Vagina (tissue), 2 donors: ENCODE measurements around the gene FARP2. TPM values are rescaled to one million over a fixed set of nuclear protein-coding genes. Genes with fewer than 3 reads are reported as not detected.
A peak's percentile ranks its signal among the peaks of the same experiment; 100 is the strongest.

Experiments
- DNase-seq, 2 donors: peaks; one replicate each; pipeline ENCODE4 v3.0.0-alpha.2; 2017; ENCODE audit errors: extremely low spot score in 2 of 2
- H3K27ac ChIP-seq: fragments of 200-600 bp; sonication (generic); one replicate; pipeline ENCODE4 v1.5.1; 2019
- H3K27me3 ChIP-seq: fragments of 200-600 bp; sonication (generic); one replicate; pipeline ENCODE4 v1.5.1; 2019
- H3K36me3 ChIP-seq, 2 donors: fragments of 200-600 bp; sonication (generic); one replicate each; pipeline ENCODE4 v1.5.1; 2017 to 2019
- H3K4me1 ChIP-seq: fragments of 200-600 bp; sonication (generic); one replicate; pipeline ENCODE4 v1.5.1; 2019
- H3K4me3 ChIP-seq, 2 donors: fragments of 200-600 bp; sonication (generic); 1 replicate in 1 of 2; 2 replicates in 1 of 2; pipeline ENCODE4 v1.5.1; 2016 to 2019
- H3K9me3 ChIP-seq: fragments of 200-600 bp; sonication (generic); one replicate; pipeline ENCODE4 v1.5.1; 2019
- CTCF ChIP-seq, 3 experiments: fragments of 450-650 bp in 2 of 3; fragments of 200-600 bp in 1 of 3; sonication (generic) in 1 of 3; IDR thresholded peaks; one replicate each; pipeline ENCODE4 v1.5.1; 2017 to 2019; ENCODE audit warnings: antibody characterized with exemption in 3 of 3, mild to moderate bottlenecking in 2 of 3, moderate library complexity in 2 of 3
- POLR2A ChIP-seq, 2 donors: fragments of 450-650 bp; IDR thresholded peaks; one replicate each; pipeline ENCODE4 v1.6.1; 2017; ENCODE audit warnings: antibody characterized with exemption in 2 of 2, mild to moderate bottlenecking in 2 of 2, moderate library complexity in 2 of 2
- POLR2AphosphoS5 ChIP-seq, 2 donors: sonication (generic); formaldehyde crosslinking; IDR thresholded peaks; one replicate each; pipeline ENCODE4 v1.9.0; 2017; ENCODE audit warnings: antibody characterized with exemption in 2 of 2, mild to moderate bottlenecking in 2 of 2, low read depth in 1 of 2; ENCODE audit not compliant: insufficient read depth in 1 of 2
- intact Hi-C: fragments of 100-400 bp; cut with DNase I; formaldehyde crosslinking; loops from one replicate; pipeline ENCODE4 v1.15.1; 2023
- total RNA-seq: library from RNA; depleted of rRNA; stranded (reverse); fragments of >200 nt; gene quantifications from one replicate; pipeline ENCODE4 v1.2.3, GENCODE V29; 2016

The FARP2 gene
- total RNA-seq, 1 donor from 2014 or later = 32.9 TPM

- peak in 1 of 2 donors; percentile 89 for DNase-seq
Measured at GRCh38 chr2:241314226-241315092, 41.6 kb upstream of the FARP2 start.

GRCh38 chr2:241315093-241315878, 40.8 kb upstream of the FARP2 start, which contains the start of gene HDLBP:
HDLBP (minus strand) TSS chr2:241315672; CDS start chr2:241266869, 48,803 bp downstream.
- H3K27ac ChIP-seq = peak within 1 kb of the TSS; percentile 99
- peak within 1 kb of the TSS; percentile 77 to 97 for H3K4me3 ChIP-seq
- DNase-seq = peak; percentile 99
- H3K36me3 ChIP-seq = peaks cover 0 to 5% of the 10 kb centered on the region in 2 donors
- no peaks in the 10 kb centered on the region for H3K9me3 ChIP-seq
- intact Hi-C loops = loop anchor here (5.0 kb wide), 3 partner anchors 42 to 322 kb away; partner anchors contain the start of genes ATG4B, FARP2 and THAP4
- no peaks in the 10 kb centered on the region for H3K27me3 ChIP-seq
- peak in 1 of 2 donors; percentile 83 for TF ChIP-seq POLR2A (IDR thresholded peaks at IDR 0.05)
- peak; percentile 86 to 89 for TF ChIP-seq POLR2AphosphoS5 (IDR thresholded peaks at IDR 0.05; ENCODE audit: insufficient read depth in 1 of 2, low read depth in 1 of 2)
- no peak for TF ChIP-seq CTCF (IDR thresholded peaks at IDR 0.05)
- H3K4me1 ChIP-seq = peaks cover 76% of the 10 kb centered on the region

More at GRCh38 chr2:241314226-241315092, 41.6 kb upstream of the FARP2 start:
- Histone ChIP-seq H3K27ac (peak overlapping the region; percentile 99), H3K9me3 (no peaks in the 10 kb centered on the region), H3K36me3 (no peaks in the 10 kb centered on the region), H3K27me3 (no peaks in the 10 kb centered on the region), H3K4me1 (peaks cover 67% of the 10 kb centered on the region), H3K4me3 (peak overlapping the region; percentile 77 to 97)
- intact Hi-C loops = loop anchor here (5.0 kb wide), 3 partner anchors 42 to 323 kb away; partner anchors contain the start of genes ATG4B, FARP2 and THAP4
- TF ChIP-seq POLR2A (IDR thresholded peaks at IDR 0.05) (no peak), CTCF (IDR thresholded peaks at IDR 0.05) (no peak), POLR2AphosphoS5 (IDR thresholded peaks at IDR 0.05; ENCODE audit: insufficient read depth in 1 of 2, low read depth in 1 of 2) (no peak)

GRCh38 chr2:241315879-241316631, 40.0 kb upstream of the FARP2 start, which contains the start of gene SEPTIN2:
SEPTIN2 (plus strand) TSS chr2:241315925; CDS start chr2:241324233, 8,308 bp downstream.
- intact Hi-C loops = loop anchor here (5.0 kb wide), 3 partner anchors 41 to 321 kb away; partner anchors contain the start of genes ATG4B, FARP2 and THAP4
- Histone ChIP-seq H3K36me3 (peaks cover 0 to 5% of the 10 kb centered on the region in 2 donors), H3K9me3 (no peaks in the 10 kb centered on the region), H3K4me3 (peak within 1 kb of the TSS; percentile 77 to 97), H3K27me3 (no peaks in the 10 kb centered on the region), H3K4me1 (peaks cover 77% of the 10 kb centered on the region), H3K27ac (peak within 1 kb of the TSS; percentile 99)
- peak in 1 of 2 donors; percentile 94 for DNase-seq
- TF ChIP-seq CTCF (IDR thresholded peaks at IDR 0.05) (no peak), POLR2AphosphoS5 (IDR thresholded peaks at IDR 0.05; ENCODE audit: insufficient read depth in 1 of 2, low read depth in 1 of 2) (peak in 1 of 2 donors; percentile 56), POLR2A (IDR thresholded peaks at IDR 0.05) (peak; percentile 19 to 84)

- peaks cover 0 to 5% of the 10 kb centered on the region in 2 donors for H3K36me3 ChIP-seq
- intact Hi-C loops = loop anchor here (5.0 kb wide), 3 partner anchors 40 to 320 kb away; partner anchors contain the start of genes ATG4B, FARP2 and THAP4
Measured at GRCh38 chr2:241316825-241317224, 39.3 kb upstream of the FARP2 start.

More at GRCh38 chr2:241316825-241317224, 39.3 kb upstream of the FARP2 start:
- no peak for DNase-seq
- H3K27me3 ChIP-seq = no peaks in the 10 kb centered on the region
- H3K27ac ChIP-seq = peak overlapping the region; percentile 99
- peak overlapping the region; percentile 77 to 97 for H3K4me3 ChIP-seq
- H3K4me1 ChIP-seq = peaks cover 76% of the 10 kb centered on the region
- no peak for TF ChIP-seq POLR2AphosphoS5 (IDR thresholded peaks at IDR 0.05; ENCODE audit: insufficient read depth in 1 of 2, low read depth in 1 of 2)
- TF ChIP-seq POLR2A (IDR thresholded peaks at IDR 0.05) = no peak
- no peak for TF ChIP-seq CTCF (IDR thresholded peaks at IDR 0.05)
- H3K9me3 ChIP-seq = no peaks in the 10 kb centered on the region
